Lower lobe of right lung (tissue), 2 donors: ENCODE measurements around the gene CADM2. TPM values are rescaled to one million over a fixed set of nuclear protein-coding genes. Genes with fewer than 3 reads are reported as not detected.

ENCODE experiments used
- ATAC-seq, 2 donors: fragments of 200-7000 bp; cut with Tn5 transposase; one replicate each; pipeline ENCODE4 v1.9.1; 2020 to 2022; ENCODE audit warnings: mild to moderate bottlenecking in 2 of 2, moderate library complexity in 2 of 2
- DNase-seq: peaks from one replicate; pipeline ENCODE4 v3.0.0-alpha.2; 2020
- H3K27ac ChIP-seq: fragments of 200-600 bp; one replicate; pipeline ENCODE4 v1.8.0; 2022
- H3K27me3 ChIP-seq: fragments of 200-600 bp; one replicate; pipeline ENCODE4 v1.8.0; 2022; ENCODE audit warnings: low read depth
- H3K36me3 ChIP-seq: fragments of 200-600 bp; one replicate; pipeline ENCODE4 v1.8.0; 2022; ENCODE audit warnings: mild to moderate bottlenecking
- H3K4me1 ChIP-seq: fragments of 200-600 bp; one replicate; pipeline ENCODE4 v1.8.0; 2022
- H3K4me3 ChIP-seq: fragments of 200-600 bp; one replicate; pipeline ENCODE4 v1.8.0; 2022; ENCODE audit warnings: mild to moderate bottlenecking
- H3K9me3 ChIP-seq: fragments of 200-600 bp; one replicate; pipeline ENCODE4 v1.8.0; 2022
- CTCF ChIP-seq: fragments of 200-600 bp; IDR thresholded peaks from one replicate; pipeline ENCODE4 v1.8.0; 2022; ENCODE audit warnings: antibody characterized with exemption, mild to moderate bottlenecking
- intact Hi-C: fragments of 100-400 bp; cut with DNase I; formaldehyde crosslinking; loops from one replicate; pipeline ENCODE4 v1.11.0; 2022
- total RNA-seq: library from RNA; stranded (reverse); fragmentation: NEBNext Ultra II Directional; extraction: Animal tissue kit (Norgen Biotek cat#: 25700); gene quantifications from one replicate; pipeline ENCODE4 v1.2.1, GENCODE V29; 2021
- donor health status: DM: no; HTN: yes; CAD: no; lungs with severe emphysema.

Gene CADM2
- total RNA-seq, 1 donor from 2014 or later: 0.83 TPM

- Histone ChIP-seq H3K4me3 (no peak overlapping the region), H3K27me3 (no peaks in the 10 kb centered on the region), H3K4me1 (no peaks in the 10 kb centered on the region), H3K27ac (no peak overlapping the region), H3K36me3 (no peaks in the 10 kb centered on the region), H3K9me3 (no peaks in the 10 kb centered on the region)
- no peak for ATAC-seq
- TF ChIP-seq CTCF: no peak
- intact Hi-C loops: no loop called here
- DNase-seq: no peak
Measured at GRCh38 chr3:85162905-85163304, 204.1 kb downstream of the CADM2 start.

GRCh38 chr3:85164436-85164835 is 205.6 kb downstream of the CADM2 start:
- H3K27me3 ChIP-seq: no peaks in the 10 kb centered on the region
- H3K27ac ChIP-seq: no peak overlapping the region
- no peak overlapping the region for H3K4me3 ChIP-seq
- no peaks in the 10 kb centered on the region for H3K36me3 ChIP-seq
- no peaks in the 10 kb centered on the region for H3K9me3 ChIP-seq
- ATAC-seq (no peak), DNase-seq (no peak)
- no peaks in the 10 kb centered on the region for H3K4me1 ChIP-seq
- no peak for TF ChIP-seq CTCF
- intact Hi-C loops: no loop called here

GRCh38 chr3:85167576-85167975 is 208.8 kb downstream of the CADM2 start:
- DNase-seq (no peak), ATAC-seq (no peak)
- Histone ChIP-seq H3K36me3 (no peaks in the 10 kb centered on the region), H3K4me1 (no peaks in the 10 kb centered on the region), H3K27ac (no peak overlapping the region), H3K27me3 (no peaks in the 10 kb centered on the region), H3K4me3 (no peak overlapping the region), H3K9me3 (no peaks in the 10 kb centered on the region)
- no peak for TF ChIP-seq CTCF
- intact Hi-C loops: no loop called here

GRCh38 chr3:85170646-85171045 is 211.9 kb downstream of the CADM2 start:
- intact Hi-C loops: no loop called here
- no peaks in the 10 kb centered on the region for H3K4me1 ChIP-seq
- no peak for ATAC-seq

GRCh38 chr3:85171976-85172375 is 213.2 kb downstream of the CADM2 start:
- DNase-seq (no peak), ATAC-seq (no peak)
- intact Hi-C loops: no loop called here
- no peaks in the 10 kb centered on the region for H3K4me1 ChIP-seq
- no peaks in the 10 kb centered on the region for H3K27me3 ChIP-seq
- H3K9me3 ChIP-seq: no peaks in the 10 kb centered on the region
- H3K36me3 ChIP-seq: no peaks in the 10 kb centered on the region
- TF ChIP-seq CTCF: no peak
- H3K4me3 ChIP-seq: no peak overlapping the region
- no peak overlapping the region for H3K27ac ChIP-seq

More at GRCh38 chr3:85170646-85171045, 211.9 kb downstream of the CADM2 start:
- no peak for TF ChIP-seq CTCF
- H3K27ac ChIP-seq: no peak overlapping the region
- no peaks in the 10 kb centered on the region for H3K27me3 ChIP-seq
- H3K36me3 ChIP-seq: no peaks in the 10 kb centered on the region
- DNase-seq: no peak
- no peaks in the 10 kb centered on the region for H3K9me3 ChIP-seq
- H3K4me3 ChIP-seq: no peak overlapping the region

GRCh38 chr3:85176799-85177198 is 218.0 kb downstream of the CADM2 start:
- intact Hi-C loops: no loop called here
- DNase-seq (no peak), ATAC-seq (no peak)
- Histone ChIP-seq H3K4me1 (no peaks in the 10 kb centered on the region), H3K27ac (no peak overlapping the region), H3K36me3 (no peaks in the 10 kb centered on the region), H3K27me3 (no peaks in the 10 kb centered on the region), H3K4me3 (no peak overlapping the region), H3K9me3 (no peaks in the 10 kb centered on the region)
- no peak for TF ChIP-seq CTCF
